ENCODE results near the gene ROR2. TPM values are rescaled to one million over a fixed set of nuclear protein-coding genes. Genes with fewer than 3 reads are reported as not detected.

Gene ROR2
- total RNA-seq, 1 experiment from 2014 or later = 2.7 TPM

DNA sequence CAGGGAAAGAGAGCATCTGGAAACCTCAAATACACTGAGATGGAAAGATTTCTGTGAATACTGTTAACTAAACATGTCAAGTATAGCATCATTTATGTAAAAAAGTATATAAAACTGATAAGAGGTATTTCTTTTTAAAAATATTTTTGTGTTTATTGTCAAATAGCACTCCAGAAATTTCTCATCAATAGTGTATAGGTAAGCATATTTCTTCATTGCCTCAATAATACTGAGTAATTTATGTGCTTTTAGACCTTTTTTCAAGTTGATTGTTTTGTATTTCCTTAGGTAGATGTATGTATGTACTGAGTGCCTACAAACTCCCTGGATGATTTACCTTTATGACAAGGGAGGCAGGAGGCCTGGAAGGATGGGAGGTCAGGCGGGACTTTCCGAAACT lies 196.3 kb downstream of the ROR2 start:
- Mint-ChIP-seq H3K27me3 (ENCODE audit: low read depth) (no peaks in the 10 kb centered on the region; the same call in 1 of the 2 replicates), H3K4me1 (peaks cover 9 to 14% of the 10 kb centered on the region in 2 experiments), H3K36me3 (ENCODE audit: insufficient read depth in 1 of 3, low read depth in 3 of 3) (no peaks in the 10 kb centered on the region; a peak in 1 of 7 replicates), H3K9me3 (no peaks in the 10 kb centered on the region; a peak in 1 of 5 replicates), H3K4me3 (no peak overlapping the region), H3K27ac (no peak overlapping the region)
- H3K4ac ChIP-seq (ENCODE audit: low read depth, low read length) = no peak overlapping the region
- H2BK12ac ChIP-seq (ENCODE audit: insufficient read length, low read depth, low read length) = no peak overlapping the region
- no peak overlapping the region for H4K8ac ChIP-seq (replicated peaks; ENCODE audit: insufficient read length, low read depth, low read length)
- H3K14ac ChIP-seq (ENCODE audit: insufficient read depth, low read length) = no peak overlapping the region
- no peaks in the 10 kb centered on the region for H3K9me3 ChIP-seq (ENCODE audit: control insufficient read depth, low read depth, low read length)
- no peak overlapping the region for H3K56ac ChIP-seq (ENCODE audit: insufficient read length, low read depth, low read length)
- no peaks in the 10 kb centered on the region for H3K79me1 ChIP-seq (ENCODE audit: insufficient read depth, low read depth, low read length, poor library complexity, severe bottlenecking)
- H3K79me2 ChIP-seq (ENCODE audit: insufficient read depth, low read length) = no peaks in the 10 kb centered on the region
- no peaks in the 10 kb centered on the region for H3K27me3 ChIP-seq (ENCODE audit: insufficient read depth, low read length)
- TF ChIP-seq, protein P1, sequence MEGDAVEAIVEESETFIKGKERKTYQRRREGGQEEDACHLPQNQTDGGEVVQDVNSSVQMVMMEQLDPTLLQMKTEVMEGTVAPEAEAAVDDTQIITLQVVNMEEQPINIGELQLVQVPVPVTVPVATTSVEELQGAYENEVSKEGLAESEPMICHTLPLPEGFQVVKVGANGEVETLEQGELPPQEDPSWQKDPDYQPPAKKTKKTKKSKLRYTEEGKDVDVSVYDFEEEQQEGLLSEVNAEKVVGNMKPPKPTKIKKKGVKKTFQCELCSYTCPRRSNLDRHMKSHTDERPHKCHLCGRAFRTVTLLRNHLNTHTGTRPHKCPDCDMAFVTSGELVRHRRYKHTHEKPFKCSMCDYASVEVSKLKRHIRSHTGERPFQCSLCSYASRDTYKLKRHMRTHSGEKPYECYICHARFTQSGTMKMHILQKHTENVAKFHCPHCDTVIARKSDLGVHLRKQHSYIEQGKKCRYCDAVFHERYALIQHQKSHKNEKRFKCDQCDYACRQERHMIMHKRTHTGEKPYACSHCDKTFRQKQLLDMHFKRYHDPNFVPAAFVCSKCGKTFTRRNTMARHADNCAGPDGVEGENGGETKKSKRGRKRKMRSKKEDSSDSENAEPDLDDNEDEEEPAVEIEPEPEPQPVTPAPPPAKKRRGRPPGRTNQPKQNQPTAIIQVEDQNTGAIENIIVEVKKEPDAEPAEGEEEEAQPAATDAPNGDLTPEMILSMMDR (conservative IDR thresholded peaks at IDR 0.05) = no peak
- no peak overlapping the region for H2BK15ac ChIP-seq (ENCODE audit: low read depth, low read length)
- H2BK5ac ChIP-seq (ENCODE audit: insufficient read length, low read length) = no peak overlapping the region
- no peak for DNase-seq
- H2BK120ac ChIP-seq (ENCODE audit: low read depth, low read length, poor library complexity, severe bottlenecking) = no peak overlapping the region
- H3K27ac ChIP-seq (ENCODE audit: insufficient read length, low read depth, low read length) = no peak overlapping the region
- H4K20me1 ChIP-seq (ENCODE audit: control insufficient read depth, insufficient read depth, insufficient read length) = no peaks in the 10 kb centered on the region
- no peak overlapping the region for H3K9ac ChIP-seq (ENCODE audit: extremely low read depth, insufficient read length, low read length)
- H3K18ac ChIP-seq (ENCODE audit: insufficient read length, low read depth, low read length) = no peak overlapping the region
- no peak overlapping the region for H4K5ac ChIP-seq (ENCODE audit: insufficient read length, low read depth, low read length)
- no peak overlapping the region for H2AK5ac ChIP-seq (ENCODE audit: insufficient read length, low read length)
- no CpG with 5 or more reads among the region's 2 CpGs for WGBS (ENCODE audit: extremely low coverage, insufficient read length, low lambda C conversion rate)
- H3K4me1 ChIP-seq (ENCODE audit: insufficient read depth, low read length) = no peaks in the 10 kb centered on the region
- H3K4me2 ChIP-seq (ENCODE audit: insufficient read depth, insufficient read length, low read length) = no peak overlapping the region
- H3K23ac ChIP-seq (ENCODE audit: insufficient read length, low read depth, low read length) = no peak overlapping the region
- H2BK20ac ChIP-seq (ENCODE audit: low read depth, low read length, poor library complexity, severe bottlenecking) = no peak overlapping the region
- H4K91ac ChIP-seq (ENCODE audit: insufficient read length, low read depth, low read length) = no peak overlapping the region
- H3T11ph ChIP-seq (ENCODE audit: low read length) = no peak overlapping the region
- no peaks in the 10 kb centered on the region for H3K23me2 ChIP-seq (ENCODE audit: insufficient read length, low read depth, low read length, poor library complexity, severe bottlenecking)
- no peak overlapping the region for H2AFZ ChIP-seq (ENCODE audit: low read length)
